Measurements from ENCODE around the gene PCDH9.
"Not testable (repeated sequence)": the region's sequence is repeated elsewhere in the genome, so short reads cannot be mapped to it uniquely, and the experiment has no call there.

PCDH9 gene

DNA sequence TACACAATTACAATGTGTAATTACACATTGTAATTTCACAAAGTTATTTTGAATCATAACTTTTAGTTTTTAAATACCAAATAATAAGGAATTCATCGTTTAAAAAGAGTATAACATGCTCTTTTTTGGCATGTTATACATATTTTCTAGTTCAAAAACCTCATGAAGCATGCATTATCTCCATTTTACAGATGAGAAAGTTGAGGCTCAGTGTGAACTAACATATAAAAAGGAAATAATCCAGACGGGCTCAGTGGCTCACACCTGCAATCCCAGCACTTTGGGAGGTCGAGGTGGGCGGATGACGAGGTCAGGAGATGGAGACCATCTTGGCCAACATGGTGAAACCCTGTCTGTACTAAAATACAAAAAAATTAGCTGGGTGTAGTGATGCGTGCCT lies 107.9 kb downstream of the PCDH9 start:
- DNase-seq, result no peak

- DNase-seq, result no peak
Observed at GRCh38 chr13:67120872-67121531, 109.1 kb downstream of the PCDH9 start.

- no peak for DNase-seq
Observed at GRCh38 chr13:67119481-67119894, 110.6 kb downstream of the PCDH9 start.

DNA sequence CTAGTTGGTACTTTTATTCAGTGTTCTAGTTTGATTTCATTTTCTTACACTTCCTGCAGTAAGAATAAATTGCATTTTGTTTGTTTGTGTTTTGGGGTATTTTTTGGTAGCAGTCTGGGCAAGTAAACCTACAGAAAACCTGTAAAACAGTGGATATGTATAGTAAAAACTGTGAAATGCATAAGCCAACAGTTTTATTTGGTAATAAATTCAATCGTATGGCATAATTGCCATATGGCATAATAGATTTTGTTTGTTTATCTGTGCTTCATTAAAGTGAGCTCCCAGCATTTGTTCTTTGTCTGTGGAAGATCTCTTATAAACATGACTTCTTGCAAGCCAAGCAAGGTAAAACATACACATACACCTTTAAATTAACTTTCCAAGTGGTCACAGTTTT lies 111.9 kb downstream of the PCDH9 start:
- DNase-seq, result no peak

DNA sequence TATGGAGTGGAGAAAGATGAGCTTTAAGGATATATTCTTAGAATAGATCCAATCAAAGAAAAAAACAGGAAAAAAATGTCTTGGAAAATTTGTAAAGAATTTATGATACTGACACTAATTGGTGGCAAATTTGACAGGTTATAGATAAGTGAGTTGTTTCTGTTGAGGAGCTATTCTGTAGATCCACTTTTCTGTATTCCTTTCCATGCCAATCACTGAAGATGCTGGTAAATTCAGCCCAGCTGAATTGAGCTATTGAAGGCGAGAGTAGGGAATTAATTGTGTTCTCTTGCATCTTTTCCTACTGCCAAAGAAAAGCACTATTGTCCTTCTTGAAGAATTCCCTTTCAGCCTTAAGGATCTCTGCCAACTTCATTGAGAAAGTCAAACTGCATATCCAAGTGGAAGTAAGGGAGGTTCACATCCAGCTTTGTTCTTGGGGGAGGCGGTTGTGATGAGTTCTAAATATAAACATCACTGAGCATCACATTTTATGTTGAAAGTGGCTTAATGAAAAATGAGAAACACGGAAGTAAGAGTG lies 113.1 kb downstream of the PCDH9 start:
- no peak for DNase-seq

GRCh38 chr13:67107979-67108378 lies 122.2 kb downstream of the PCDH9 start:
- DNase-seq, result no peak

DNA sequence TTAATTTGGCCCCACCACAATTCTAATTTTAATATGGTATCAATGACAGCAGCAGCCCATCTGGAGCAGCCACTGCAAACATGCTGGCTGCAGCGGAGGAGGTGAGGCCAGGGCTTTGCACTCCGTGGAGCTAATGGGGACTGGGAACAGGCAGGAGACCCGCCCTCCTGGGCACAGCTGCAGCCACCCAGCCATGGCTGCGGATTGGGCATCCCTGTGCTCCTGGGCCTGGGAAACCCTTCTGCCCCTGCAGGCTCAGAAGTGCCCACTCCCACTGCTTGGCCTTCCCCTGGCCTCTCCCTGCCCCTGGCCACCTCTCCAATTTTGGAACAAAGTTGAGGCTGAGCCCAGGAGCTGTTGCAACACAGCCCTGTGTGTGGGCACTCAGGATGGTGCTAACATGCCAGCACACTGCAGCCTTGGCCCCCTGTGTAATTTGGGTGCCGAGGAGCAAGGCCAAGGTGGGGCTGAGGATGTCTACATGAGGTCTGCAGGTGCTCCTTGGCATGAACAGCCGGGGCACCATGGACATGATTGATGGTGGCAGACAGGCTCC lies 123.6 kb downstream of the PCDH9 start:
- no peak for DNase-seq

DNA sequence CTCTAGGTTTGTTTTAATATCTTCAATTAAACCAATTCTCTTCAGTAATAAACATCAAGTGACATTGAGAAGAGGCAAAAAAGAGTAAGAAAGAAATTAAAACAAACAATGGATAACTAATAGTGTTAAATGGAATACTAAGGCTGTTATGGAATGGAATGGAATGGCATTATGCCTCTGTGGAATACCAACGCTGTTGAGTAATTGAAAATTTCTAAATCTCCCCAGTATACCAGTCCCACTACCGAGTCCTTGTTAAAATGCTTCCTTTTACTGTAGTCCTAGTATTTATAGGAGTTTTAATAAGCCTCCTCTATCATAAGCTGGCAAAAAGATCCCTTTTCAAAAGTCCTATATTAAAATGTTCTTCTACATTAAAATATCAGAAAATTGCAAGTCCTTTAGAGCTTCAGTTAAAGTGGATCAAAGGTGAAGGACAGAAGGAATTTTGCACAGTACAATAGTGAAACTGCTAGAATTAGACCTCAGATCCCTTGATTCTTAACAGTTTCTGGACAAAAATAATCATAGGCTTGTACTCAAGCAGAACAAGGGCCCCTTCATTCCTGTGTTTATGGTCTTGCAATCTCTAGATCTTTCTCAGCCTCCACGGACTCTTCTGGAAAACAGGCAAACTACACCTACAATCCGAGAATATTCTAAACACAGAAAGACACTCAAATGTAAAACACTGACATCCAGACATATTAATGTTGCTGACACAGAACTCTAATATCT lies 128.2 kb downstream of the PCDH9 start:
- no peak for DNase-seq

DNA sequence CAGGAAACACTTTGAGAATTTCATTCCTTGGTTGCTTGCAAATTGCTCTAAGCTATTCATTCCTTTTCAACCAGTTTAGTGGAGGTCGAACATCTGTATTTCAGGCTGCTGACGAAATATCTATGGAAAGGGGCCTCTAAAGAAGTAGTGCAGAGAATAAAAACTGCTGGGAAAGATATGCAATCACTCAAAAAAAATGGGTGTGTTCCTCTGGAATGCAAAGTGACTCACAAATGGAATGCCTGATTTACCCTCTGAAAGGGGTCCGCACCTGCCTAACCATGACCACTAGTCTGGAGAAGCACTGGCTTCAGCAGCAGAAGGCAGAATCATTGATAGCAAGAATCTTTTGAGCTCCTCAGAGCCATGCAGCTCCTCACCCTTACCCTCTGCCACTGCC lies 129.4 kb downstream of the PCDH9 start:
- DNase-seq, result no peak

DNA sequence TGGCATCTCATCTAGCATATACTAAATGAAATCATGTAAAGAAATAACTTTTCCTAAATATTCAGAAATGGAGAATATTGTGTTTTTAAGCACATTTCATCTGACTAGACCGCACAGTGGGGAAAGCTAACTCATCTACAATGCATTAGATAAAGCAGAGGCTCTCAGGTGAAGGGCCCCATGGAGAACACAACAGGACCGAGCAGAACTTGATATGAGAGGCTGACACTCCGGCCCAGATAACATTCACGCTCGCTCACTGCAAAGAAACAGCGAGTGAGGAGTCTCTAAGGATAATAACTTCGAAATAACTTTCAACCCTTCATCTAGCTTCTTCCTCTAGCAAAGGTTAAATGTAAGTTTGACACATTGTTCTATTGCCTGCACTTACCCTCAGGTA lies 130.6 kb downstream of the PCDH9 start:
- no peak for DNase-seq

DNA sequence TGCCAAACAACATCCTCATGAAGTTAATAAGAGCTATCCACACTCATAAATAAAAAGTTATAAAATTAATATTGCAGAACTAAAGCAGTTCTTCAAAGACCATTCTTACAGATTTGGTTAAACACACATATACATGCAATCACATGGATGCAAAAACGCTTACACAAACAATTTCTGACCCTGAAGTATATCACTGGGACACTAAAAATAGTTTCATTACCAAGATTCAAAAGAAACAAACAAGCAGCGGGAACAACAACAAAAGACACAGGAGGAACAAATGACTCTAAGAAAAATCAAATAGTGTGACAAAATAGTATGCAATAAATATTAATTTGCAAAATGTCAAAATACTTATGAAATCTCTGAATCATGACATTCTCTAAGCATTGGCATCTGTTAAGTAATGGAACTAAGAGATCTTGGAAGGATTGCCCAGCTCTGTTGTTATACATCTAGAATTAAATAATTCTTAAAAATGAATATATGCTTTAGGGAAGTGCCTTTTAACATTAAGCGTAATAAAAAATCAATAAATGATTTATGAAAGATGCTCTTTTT lies 132.2 kb downstream of the PCDH9 start:
- DNase-seq, result no peak

GRCh38 chr13:67096893-67097292 lies 133.2 kb downstream of the PCDH9 start:
- not testable (repeated sequence) for DNase-seq

DNA sequence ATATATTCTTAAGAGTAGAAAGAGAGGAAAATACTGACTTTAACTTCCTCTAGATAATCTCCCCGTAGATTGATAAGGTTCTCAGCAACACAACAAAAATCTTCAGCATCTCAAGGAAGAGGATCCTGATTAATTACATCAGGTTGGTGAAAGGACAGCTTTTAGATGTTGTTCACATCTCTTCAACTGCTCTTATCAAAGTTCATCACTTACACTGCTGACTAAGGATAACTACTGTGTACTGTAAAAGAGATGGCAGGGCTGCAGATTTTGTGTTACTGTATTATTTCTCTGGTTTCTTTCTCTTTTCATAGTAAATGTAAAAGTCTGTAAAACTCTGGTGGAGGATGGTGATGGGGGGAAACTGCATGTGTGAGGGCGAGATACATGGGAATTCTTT lies 133.7 kb downstream of the PCDH9 start:
- no peak for DNase-seq

DNA sequence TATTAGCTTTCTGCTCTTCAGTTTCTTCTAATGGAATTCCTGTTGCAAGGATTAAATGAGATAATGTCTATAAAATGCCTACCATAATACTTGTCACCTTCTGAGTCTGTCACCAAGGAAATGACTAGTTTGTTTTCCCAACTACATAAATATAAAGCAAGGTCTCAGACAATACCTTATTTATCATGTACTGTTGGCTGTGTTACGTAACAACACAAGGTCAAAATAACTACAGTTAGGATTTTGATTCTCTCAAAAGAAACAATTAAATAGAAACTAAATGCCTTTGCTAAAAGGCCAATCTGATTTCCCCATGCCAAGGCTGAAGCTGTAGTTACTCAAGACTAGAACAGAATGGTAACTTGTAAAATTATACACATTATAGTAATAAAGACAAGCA lies 134.5 kb downstream of the PCDH9 start:
- DNase-seq, result no peak

DNA sequence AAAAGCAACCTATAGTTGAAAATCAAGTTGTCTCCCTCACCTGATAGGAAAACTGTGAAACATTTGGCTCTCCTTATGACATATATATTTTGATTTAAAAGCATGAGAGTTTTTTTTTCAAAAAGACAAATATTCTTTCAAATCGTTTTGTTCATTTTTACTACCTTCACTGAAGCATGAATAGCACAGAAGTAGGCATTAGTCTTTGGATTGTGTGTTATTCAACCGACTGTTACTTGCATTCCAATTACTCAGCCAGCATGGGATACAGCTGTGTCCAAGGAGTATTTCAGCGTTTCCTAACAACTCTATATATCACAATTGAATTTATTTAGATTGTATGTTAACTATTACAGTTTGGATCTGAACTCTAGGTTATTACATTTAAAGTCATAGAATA lies 135.2 kb downstream of the PCDH9 start:
- no peak for DNase-seq

GRCh38 chr13:67094078-67094477 lies 136.1 kb downstream of the PCDH9 start:
- DNase-seq, result no peak

DNA sequence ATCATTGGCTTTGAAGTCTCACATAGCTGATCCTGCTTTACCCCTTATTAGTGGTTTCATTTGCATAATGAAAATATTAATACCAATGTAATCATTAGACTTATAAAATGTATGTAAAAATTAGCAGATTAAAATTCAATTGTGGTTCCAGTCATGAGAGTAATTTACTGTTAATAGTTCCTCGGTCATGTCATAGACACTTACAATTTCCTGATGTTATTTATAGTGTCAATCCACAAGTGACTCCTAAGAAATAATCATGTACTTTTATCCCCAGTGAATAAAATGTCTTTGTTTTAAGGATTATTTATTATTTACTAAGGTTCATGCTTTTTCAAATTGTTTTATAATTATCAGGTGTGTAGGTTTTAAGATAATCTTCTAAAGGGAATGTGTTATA lies 138.5 kb downstream of the PCDH9 start:
- DNase-seq, result no peak

GRCh38 chr13:67090856-67091255 lies 139.3 kb downstream of the PCDH9 start:
- DNase-seq, result no peak

- no peak for DNase-seq
Observed at GRCh38 chr13:67087527-67087926, 142.6 kb downstream of the PCDH9 start.

DNA sequence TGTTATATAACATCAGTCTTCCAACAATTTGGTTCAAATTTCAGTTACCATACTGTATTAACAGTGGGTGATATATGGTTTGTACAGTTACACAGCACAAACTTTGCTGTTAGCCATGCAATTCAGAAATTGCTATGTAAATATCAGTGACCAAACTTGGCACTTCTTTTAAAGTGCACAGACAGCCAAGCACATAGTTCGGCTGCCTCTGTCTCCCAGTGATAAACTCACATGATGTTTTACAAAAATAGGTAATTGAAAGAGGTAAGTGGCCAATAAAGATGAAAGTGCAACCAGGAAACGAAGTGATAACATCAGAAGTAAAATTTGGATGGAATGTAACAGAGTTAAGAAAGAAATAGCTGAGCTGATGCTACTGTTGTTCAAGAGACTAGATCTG lies 143.9 kb downstream of the PCDH9 start:
- DNase-seq, result no peak

DNA sequence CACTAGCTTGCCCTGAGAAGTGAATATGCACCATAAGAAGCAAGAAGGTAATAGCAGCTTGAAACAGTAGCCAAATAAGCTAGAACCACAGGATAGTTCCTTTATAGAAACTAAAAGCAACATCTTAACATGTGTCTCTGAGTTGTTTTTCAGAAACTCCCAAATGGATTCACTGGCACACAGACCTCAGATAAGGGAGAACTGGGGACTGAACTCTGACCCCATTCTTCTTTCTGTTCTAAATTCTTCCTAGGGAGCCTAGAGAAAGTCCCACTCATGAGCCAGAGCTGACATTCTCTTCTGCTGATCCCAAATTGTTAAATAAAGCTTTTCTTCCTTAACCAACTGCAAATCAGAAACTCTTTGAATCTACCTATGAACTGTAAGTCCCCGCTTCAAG lies 146.1 kb downstream of the PCDH9 start:
- DNase-seq, result no peak

DNA sequence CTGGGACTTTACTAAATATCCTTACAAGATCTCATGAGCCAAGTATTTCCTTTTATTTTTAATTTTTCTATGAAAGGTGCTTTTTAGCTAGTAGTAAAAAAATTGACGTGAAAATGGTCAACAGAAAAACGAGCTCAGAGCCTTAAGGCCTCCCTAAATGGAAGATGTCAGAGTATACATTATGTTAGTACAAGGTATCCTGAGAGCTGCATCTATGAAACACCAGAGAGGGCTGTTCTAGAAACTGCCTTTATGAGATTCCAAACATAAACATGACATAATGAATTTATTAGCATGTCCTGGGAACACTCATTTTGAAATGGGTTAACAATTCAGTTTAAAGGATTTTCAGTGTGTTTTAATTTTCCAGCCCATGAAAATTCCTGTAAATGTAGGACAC lies 146.6 kb downstream of the PCDH9 start:
- DNase-seq, result no peak

- DNase-seq, result no peak
Observed at GRCh38 chr13:67080351-67080750, 149.8 kb downstream of the PCDH9 start.

GRCh38 chr13:67078062-67078461 lies 152.1 kb downstream of the PCDH9 start:
- DNase-seq, result no peak

Measured in activated CD4-positive, alpha-beta T cell treated with anti-CD3 and anti-CD28 coated beads, Interleukin-2, Interleukin-6, amounts not matched to agents 100 ng/mL and 50 ng/mL, durations not matched to agents 16 hours and 8 hours (primary cell).